KG1 (cell line): ENCODE results near the gene DRAM1.

ENCODE experiments used
- DNase-seq: peaks from one replicate; lab custom pipeline; 2025; lab: John Stamatoyannopoulos, UW

The DRAM1 gene

GRCh38 chr12:101941306-101942249 lies 64.2 kb downstream of the DRAM1 start:
- DNase-seq = no peak

- DNase-seq = no peak
Measured at GRCh38 chr12:101942250-101942605, 64.8 kb downstream of the DRAM1 start.

GRCh38 chr12:101945369-101946232 lies 68.2 kb downstream of the DRAM1 start:
- no peak for DNase-seq

GRCh38 chr12:101946233-101946611 lies 68.8 kb downstream of the DRAM1 start:
- DNase-seq = no peak

- no peak for DNase-seq
Measured at GRCh38 chr12:101947316-101947715, 69.9 kb downstream of the DRAM1 start.

- DNase-seq = no peak
Measured at GRCh38 chr12:101948365-101948764, 71.0 kb downstream of the DRAM1 start.

GRCh38 chr12:101951002-101951670 lies 73.8 kb downstream of the DRAM1 start:
- DNase-seq = no peak

- no peak for DNase-seq
Measured at GRCh38 chr12:101954113-101954512, 76.7 kb downstream of the DRAM1 start.

GRCh38 chr12:101954676-101955075 lies 77.3 kb downstream of the DRAM1 start:
- no peak for DNase-seq

- DNase-seq = no peak
Measured at GRCh38 chr12:101957252-101957959, 80.0 kb downstream of the DRAM1 start.

- DNase-seq = no peak
Measured at GRCh38 chr12:101959607-101960006, 82.2 kb downstream of the DRAM1 start.

GRCh38 chr12:101962486-101962885 lies 85.1 kb downstream of the DRAM1 start:
- DNase-seq = no peak

GRCh38 chr12:101963697-101964096 lies 86.3 kb downstream of the DRAM1 start:
- no peak for DNase-seq

- no peak for DNase-seq
Measured at GRCh38 chr12:101966496-101966895, 89.1 kb downstream of the DRAM1 start.

GRCh38 chr12:101967506-101967905 lies 90.1 kb downstream of the DRAM1 start:
- no peak for DNase-seq

GRCh38 chr12:101968770-101969169 lies 91.4 kb downstream of the DRAM1 start:
- no peak for DNase-seq
